Measurements from ENCODE around the gene ZNF888.

- TF ChIP-seq CTCF (IDR thresholded peaks at IDR 0.05; ENCODE audit: low read length) (no peak), EZH2 (IDR thresholded peaks at IDR 0.05; ENCODE audit: borderline replicate concordance, low read length) (no peak)
These were observed 20.1 kb upstream of the ZNF888 start for GRCh38 chr19:52943134-52943883.

All from OCI-LY1 (cell line).